GM12892 (cell line): ENCODE data around the gene PDCD11.
"Not testable (repeated sequence)": the region's sequence is repeated elsewhere in the genome, so short reads cannot be mapped to it uniquely, and the experiment has no call there.

Experiments
- DNase-seq: peaks from one replicate; pipeline ENCODE4 v3.0.0; 2011; ENCODE audit not compliant: insufficient read length
- FAIRE-seq: peaks from 2 replicates; lab custom pipeline; 2011; peaks lifted over from hg19 to GRCh38; lab: Jason Lieb, UNC
- POLR2A ChIP-seq: IDR thresholded peaks from 2 replicates; pipeline ENCODE4 v1.6.1; 2011; ENCODE audit warnings: low read depth, low read length, control low read depth
- POLR2AphosphoS5 ChIP-seq: IDR thresholded peaks from 2 replicates; pipeline ENCODE4 v1.6.1; 2011; ENCODE audit warnings: low read depth, low read length, control low read depth
- TAF1 ChIP-seq: IDR thresholded peaks from 2 replicates; pipeline ENCODE4 v1.6.1; 2011; ENCODE audit warnings: low read depth, mild to moderate bottlenecking, control low read depth, low read length, borderline replicate concordance

The PDCD11 gene

DNA sequence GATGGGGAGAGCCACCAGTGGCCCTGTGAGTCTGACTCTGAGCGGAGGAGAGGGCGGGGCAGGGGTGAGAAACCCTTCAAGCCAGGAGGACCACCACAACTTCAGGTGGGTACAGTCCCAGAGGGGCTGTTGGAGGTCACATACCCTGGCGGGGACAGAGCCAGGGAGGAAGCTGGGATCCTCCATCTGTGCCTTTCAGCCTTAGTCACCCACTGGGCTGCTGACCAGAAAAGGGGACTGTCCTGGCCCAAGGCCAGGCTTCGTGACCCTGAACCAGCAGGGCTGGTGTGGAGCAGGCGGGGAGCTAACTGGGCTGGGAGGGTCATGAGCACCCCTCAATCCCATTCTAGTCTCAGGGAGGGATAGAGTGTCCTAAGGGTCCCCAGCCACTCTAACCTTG, 84.1 kb downstream of the PDCD11 start:
- DNase-seq (no peak), FAIRE-seq (no peak)
- TF ChIP-seq TAF1 (no peak), POLR2A (no peak), POLR2AphosphoS5 (no peak)

- FAIRE-seq, result peak; percentile 93
- no peak for TF ChIP-seq POLR2A
- no peak for TF ChIP-seq TAF1
- TF ChIP-seq POLR2AphosphoS5, result no peak
- no peak for DNase-seq
These were observed 85.6 kb downstream of the PDCD11 start for GRCh38 chr10:103481974-103482531.

GRCh38 chr10:103486635-103487409, 90.4 kb downstream of the PDCD11 start:
- not testable (repeated sequence) for DNase-seq, FAIRE-seq

- TF ChIP-seq POLR2AphosphoS5, result no peak
- no peak for TF ChIP-seq TAF1
- no peak for TF ChIP-seq POLR2A
- DNase-seq (no peak), FAIRE-seq (no peak)
These were observed 90.9 kb downstream of the PDCD11 start for GRCh38 chr10:103487410-103487708.

GRCh38 chr10:103490986-103491314, 94.5 kb downstream of the PDCD11 start:
- no peak for DNase-seq
- FAIRE-seq, result no peak
- no peak for TF ChIP-seq TAF1
- no peak for TF ChIP-seq POLR2AphosphoS5
- TF ChIP-seq POLR2A, result no peak

DNA sequence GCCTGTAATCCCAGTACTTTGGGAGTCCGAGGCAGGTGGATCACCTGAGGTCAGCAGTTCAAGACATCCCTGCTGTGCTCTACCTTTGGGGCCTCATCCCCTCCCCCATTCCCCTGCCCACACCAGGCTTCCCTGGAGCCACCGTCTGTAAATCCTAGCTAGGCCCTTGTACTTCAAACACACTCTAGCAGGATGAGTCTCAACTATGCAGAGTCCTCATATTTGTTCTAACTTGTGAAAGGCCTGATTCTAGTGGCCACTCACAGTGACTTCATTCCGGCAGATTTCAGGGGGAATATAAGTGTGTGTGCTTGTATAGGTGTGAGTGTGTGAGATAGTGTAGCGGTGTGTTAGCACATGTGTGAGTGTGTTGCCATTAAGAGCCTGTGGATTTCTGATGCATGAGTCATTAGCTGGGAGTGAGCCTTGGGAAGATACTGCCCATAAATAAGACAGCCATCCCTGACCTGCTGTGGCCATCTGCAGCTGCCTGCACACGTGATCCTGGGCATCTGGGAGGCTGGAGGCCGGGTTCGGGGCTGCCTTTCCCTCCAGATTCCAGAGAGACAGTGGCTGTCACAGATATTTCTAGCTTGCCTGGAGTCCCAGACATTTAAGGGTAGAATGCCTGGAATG, 95.4 kb downstream of the PDCD11 start:
- DNase-seq, result no peak
- no peak for FAIRE-seq

GRCh38 chr10:103492655-103493261, 96.3 kb downstream of the PDCD11 start:
- DNase-seq, result no peak
- no peak for TF ChIP-seq POLR2AphosphoS5
- TF ChIP-seq POLR2A, result no peak
- FAIRE-seq, result peak; percentile 68

More for the DNA sequence above, 95.4 kb downstream of the PDCD11 start:
- no peak for TF ChIP-seq POLR2AphosphoS5
- no peak for TF ChIP-seq POLR2A
- TF ChIP-seq TAF1, result no peak

DNA sequence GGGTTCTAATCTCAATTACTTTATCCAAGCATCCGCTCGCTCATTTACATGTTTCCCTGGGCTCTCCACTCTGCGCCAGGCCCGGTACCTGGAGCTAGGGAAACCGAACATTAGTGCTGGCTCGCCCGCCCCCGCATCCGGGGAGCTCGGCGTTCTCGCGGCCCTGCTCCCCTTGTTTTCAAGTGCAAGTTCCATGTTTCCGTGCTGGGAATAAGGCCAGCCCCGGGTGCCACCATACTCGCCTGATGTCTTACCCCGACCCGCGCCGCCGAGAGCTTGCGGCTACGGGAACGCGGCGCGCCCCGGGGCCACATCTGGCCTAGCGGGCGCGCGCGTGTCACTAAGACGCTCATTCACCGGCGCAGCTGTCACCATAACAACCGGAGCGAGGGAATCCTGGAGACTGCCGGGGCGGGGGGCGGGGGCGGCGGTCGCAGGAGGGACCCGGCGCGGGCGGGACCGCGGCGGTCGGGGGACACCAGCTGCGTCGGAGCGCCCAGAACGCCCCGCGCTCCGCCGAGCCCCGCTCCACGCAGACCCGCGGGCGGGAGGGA, 97.0 kb downstream of the PDCD11 start, which contains the start of gene NEURL1:
NEURL1 (plus strand) TSS at position 344 of the 554 bp plus-strand sequence. CDS start 683 bp downstream, outside the sequence.
- TF ChIP-seq TAF1 (no peak), POLR2A (no peak), POLR2AphosphoS5 (no peak)
- DNase-seq, result peak; percentile 41
- no peak for FAIRE-seq

DNA sequence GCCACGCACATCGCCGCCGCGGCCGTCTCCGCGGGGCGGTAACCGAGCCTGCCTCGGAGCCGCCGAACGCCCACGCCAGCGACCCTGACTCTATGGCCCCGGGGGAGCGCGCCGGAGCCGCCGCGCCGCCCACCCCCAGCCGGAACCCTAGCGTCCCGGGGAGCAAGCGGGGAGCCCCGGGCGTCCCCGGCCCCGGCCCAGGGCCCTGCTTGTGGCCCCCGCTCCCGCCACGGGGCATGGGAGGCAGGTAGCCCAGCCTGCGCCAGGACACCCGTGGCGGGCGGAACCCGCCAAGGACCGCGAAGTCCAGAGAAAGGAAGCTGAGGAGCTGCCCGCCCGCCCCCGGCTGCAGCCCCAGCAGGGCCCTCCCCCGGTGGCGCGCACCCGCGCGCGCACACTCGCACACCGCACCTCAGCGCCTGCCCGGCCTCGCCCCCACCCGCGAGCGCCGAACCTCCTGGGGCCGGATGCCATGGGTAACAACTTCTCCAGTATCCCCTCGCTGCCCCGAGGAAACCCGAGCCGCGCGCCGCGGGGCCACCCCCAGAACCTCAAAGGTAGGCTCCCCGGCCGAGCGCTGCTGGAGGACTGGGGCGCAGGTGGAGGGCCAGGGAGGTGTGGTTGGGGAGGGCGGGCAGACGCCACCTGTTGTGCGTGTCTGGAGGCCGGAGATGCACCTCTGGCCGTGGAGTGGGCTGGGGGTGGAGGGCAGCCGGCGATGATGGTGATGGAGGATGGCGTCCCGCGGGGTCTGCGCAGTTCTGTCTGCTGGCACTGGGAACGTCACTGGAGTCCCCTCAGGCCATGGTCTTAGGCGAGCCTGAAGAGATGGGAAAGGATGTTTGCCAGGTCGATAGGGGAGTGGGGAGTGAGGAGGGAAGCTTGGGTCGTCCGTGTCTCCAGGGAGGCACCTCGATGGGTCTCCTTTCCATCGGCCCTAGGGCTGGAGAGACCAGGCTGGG, 97.8 kb downstream of the PDCD11 start:
- peak; percentile 30 for FAIRE-seq
- DNase-seq, result peak; percentile 44
- TF ChIP-seq TAF1, result no peak

DNA sequence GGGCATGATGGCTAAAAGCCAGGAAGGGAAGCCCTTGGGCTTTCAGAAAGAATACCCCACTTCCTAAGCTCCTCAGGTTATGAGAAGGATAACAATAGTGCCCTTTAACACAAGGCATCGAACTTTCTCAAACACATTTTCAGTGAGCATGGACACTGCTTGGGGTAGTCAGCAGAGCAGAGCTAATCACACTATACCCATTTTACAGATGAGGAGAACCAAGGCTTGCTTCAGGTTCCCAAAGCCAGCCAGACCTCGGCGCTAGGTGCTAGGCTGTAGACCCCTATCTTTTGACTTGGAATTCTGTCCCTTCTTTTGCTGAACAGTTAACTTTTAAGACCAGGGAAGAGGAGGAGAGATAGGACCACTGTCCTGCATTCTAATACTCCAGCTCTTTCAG, 98.9 kb downstream of the PDCD11 start:
- no peak for TF ChIP-seq POLR2A
- TF ChIP-seq POLR2AphosphoS5, result no peak
- no peak for TF ChIP-seq TAF1
- peak; percentile 42 for FAIRE-seq
- no peak for DNase-seq
